HG03135 (cell line): ENCODE measurements around the gene TSPAN15.
"Not testable (repeated sequence)": the region's sequence is repeated elsewhere in the genome, so short reads cannot be mapped to it uniquely, and the experiment has no call there.

Source experiments
- ATAC-seq: cut with Tn5 transposase; IDR thresholded peaks from one replicate; pipeline ENCODE4 v1.9.1; 2021; ENCODE audit warnings: mild to moderate bottlenecking, moderate library complexity; ENCODE audit not compliant: unreplicated experiment

The TSPAN15 gene

GRCh38 chr10:69445041-69445440 lies 6.2 kb upstream of the TSPAN15 start:
- ATAC-seq = no peak

GRCh38 chr10:69446229-69446628 lies 5.0 kb upstream of the TSPAN15 start:
- ATAC-seq = no peak

GRCh38 chr10:69446650-69447151 lies 4.6 kb upstream of the TSPAN15 start:
- ATAC-seq = no peak

- ATAC-seq = no peak
Observed at GRCh38 chr10:69449841-69450240, 1.4 kb upstream of the TSPAN15 start.

- ATAC-seq = not testable (repeated sequence)
Observed at GRCh38 chr10:69450395-69450794, 870 bp upstream of the TSPAN15 start.

GRCh38 chr10:69451784-69452251 lies 553 bp downstream of the TSPAN15 start:
- ATAC-seq = no peak

- no peak for ATAC-seq
Observed at GRCh38 chr10:69452676-69453415, 1.6 kb downstream of the TSPAN15 start.

- no peak for ATAC-seq
Observed at GRCh38 chr10:69453795-69454194, 2.5 kb downstream of the TSPAN15 start.

GRCh38 chr10:69455006-69455763 lies 3.9 kb downstream of the TSPAN15 start:
- ATAC-seq = no peak

GRCh38 chr10:69456880-69457693 lies 5.8 kb downstream of the TSPAN15 start:
- no peak for ATAC-seq

GRCh38 chr10:69457771-69458237 lies 6.5 kb downstream of the TSPAN15 start:
- no peak for ATAC-seq

- no peak for ATAC-seq
Observed at GRCh38 chr10:69458430-69459100, 7.3 kb downstream of the TSPAN15 start.

- ATAC-seq = no peak
Observed at GRCh38 chr10:69459101-69459790, 8.0 kb downstream of the TSPAN15 start.

- ATAC-seq = no peak
Observed at GRCh38 chr10:69459893-69460575, 8.8 kb downstream of the TSPAN15 start.

GRCh38 chr10:69460576-69461242 lies 9.4 kb downstream of the TSPAN15 start:
- ATAC-seq = no peak

- no peak for ATAC-seq
Observed at GRCh38 chr10:69461243-69462025, 10.2 kb downstream of the TSPAN15 start.

- ATAC-seq = no peak
Observed at GRCh38 chr10:69463886-69464285, 12.6 kb downstream of the TSPAN15 start.

- ATAC-seq = no peak
Observed at GRCh38 chr10:69464401-69464800, 13.1 kb downstream of the TSPAN15 start.
